GM19328 (cell line): ENCODE data around the gene KDM2B.
"Not testable (repeated sequence)": the region's sequence is repeated elsewhere in the genome, so short reads cannot be mapped to it uniquely, and the experiment has no call there.

ENCODE experiments used
- ATAC-seq: cut with Tn5 transposase; IDR thresholded peaks from one replicate; pipeline ENCODE4 v1.9.1; 2021; ENCODE audit warnings: mild to moderate bottlenecking, moderate library complexity; ENCODE audit not compliant: unreplicated experiment

KDM2B gene

GRCh38 chr12:121398355-121398754 is 182.5 kb downstream of the KDM2B start:
- ATAC-seq = no peak

DNA sequence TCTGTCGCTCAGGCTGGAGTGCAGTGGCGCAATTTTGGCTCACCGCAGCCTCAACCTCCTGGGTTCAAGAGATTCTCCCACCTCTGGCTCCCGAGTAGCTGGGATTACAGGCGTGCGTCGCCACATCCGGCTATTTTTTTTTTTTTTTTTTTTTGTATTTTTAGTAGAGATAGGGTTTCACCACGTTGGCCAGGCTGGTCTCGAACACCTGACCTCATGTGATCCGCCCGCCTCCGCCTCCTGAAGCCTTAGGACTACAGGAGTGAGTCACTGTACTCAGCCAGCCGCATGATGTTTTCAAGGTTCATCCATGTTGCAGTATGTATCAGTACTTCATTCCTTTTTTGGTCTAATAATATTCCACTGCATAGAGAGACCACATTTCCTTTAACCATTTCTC is 183.3 kb downstream of the KDM2B start:
- no peak for ATAC-seq

GRCh38 chr12:121392325-121392716 is 188.5 kb downstream of the KDM2B start:
- ATAC-seq = no peak

- ATAC-seq = no peak
These were observed 189.1 kb downstream of the KDM2B start for GRCh38 chr12:121391619-121392324.

DNA sequence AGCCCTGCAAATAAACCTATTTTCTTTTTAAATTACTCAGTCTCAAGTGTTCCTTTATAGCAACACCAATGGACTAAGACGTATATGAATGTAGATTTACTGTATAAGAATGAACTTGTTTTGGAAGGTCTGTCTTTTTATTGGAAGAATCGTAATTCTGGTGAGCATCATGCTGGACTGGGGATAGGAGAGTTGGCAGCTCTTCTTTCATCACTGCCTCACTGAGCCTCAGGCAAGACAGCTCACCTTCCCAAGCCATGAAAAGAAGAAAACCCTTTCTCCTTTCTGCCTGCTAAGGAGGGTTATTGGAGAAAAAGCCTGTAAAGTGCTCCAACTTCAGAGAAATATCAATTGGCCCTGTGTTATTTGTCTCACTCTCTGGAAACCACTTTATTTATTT is 190.0 kb downstream of the KDM2B start:
- no peak for ATAC-seq

- ATAC-seq = no peak
These were observed 192.3 kb downstream of the KDM2B start for GRCh38 chr12:121388421-121388981.

GRCh38 chr12:121384891-121385290 is 195.9 kb downstream of the KDM2B start:
- ATAC-seq = not testable (repeated sequence)

GRCh38 chr12:121383601-121384021 is 197.2 kb downstream of the KDM2B start:
- no peak for ATAC-seq

- no peak for ATAC-seq
These were observed 200.9 kb downstream of the KDM2B start for GRCh38 chr12:121379945-121380344.
